Activated T-helper 2 cell treated with anti-CD3 and anti-CD28 coated beads, Interferon-gamma antibody, Interleukin-2, Interleukin-4, amounts not matched to agents 10 μg/mL and 5 μg/mL and 100 μg/mL, durations not matched to agents 14 hours and 24 hours and 36 hours (primary cell): Measurements from ENCODE around the gene CSNK1G1. TPM values are rescaled to one million over a fixed set of nuclear protein-coding genes. Genes with fewer than 3 reads are reported as not detected.
"Not testable (repeated sequence)": the region's sequence is repeated elsewhere in the genome, so short reads cannot be mapped to it uniquely, and the experiment has no call there.

Source experiments
- DNase-seq: peaks from one replicate; pipeline ENCODE4 v3.0.0; 2021; ENCODE audit warnings: low spot score
- H3K27ac Mint-ChIP-seq: one replicate; pipeline ENCODE4 v1.8.0; 2021; ENCODE audit warnings: mixed read lengths
- H3K27me3 Mint-ChIP-seq: one replicate; pipeline ENCODE4 v1.8.0; 2021; ENCODE audit warnings: low read depth, mixed read lengths
- H3K36me3 Mint-ChIP-seq: one replicate; pipeline ENCODE4 v1.8.0; 2021; ENCODE audit warnings: low read depth, mixed read lengths
- H3K4me1 Mint-ChIP-seq: one replicate; pipeline ENCODE4 v1.8.0; 2021; ENCODE audit warnings: low read depth, mixed read lengths
- H3K4me3 Mint-ChIP-seq: one replicate; pipeline ENCODE4 v1.8.0; 2021; ENCODE audit warnings: low read depth, mild to moderate bottlenecking, moderate library complexity, mixed read lengths
- H3K9me3 Mint-ChIP-seq: one replicate; pipeline ENCODE4 v1.8.0; 2021; ENCODE audit warnings: mixed read lengths
- intact Hi-C: fragments of 100-400 bp; cut with micrococcal nuclease; formaldehyde crosslinking; loops from one replicate; pipeline ENCODE4 v1.15.1; 2023
- total RNA-seq: library from RNA; stranded (reverse); gene quantifications from 2 replicates; pipeline ENCODE4 v1.2.3, GENCODE V29; 2022

The CSNK1G1 gene
- total RNA-seq, 1 donor from 2014 or later: 31.8 TPM

- no peak for DNase-seq
- H3K27me3 Mint-ChIP-seq: no peaks in the 10 kb centered on the region
- H3K27ac Mint-ChIP-seq: peak overlapping the region; percentile 17
- no peak overlapping the region for H3K4me3 Mint-ChIP-seq
- H3K9me3 Mint-ChIP-seq: peaks cover 10% of the 10 kb centered on the region
- intact Hi-C loops: loop anchor here (2.0 kb wide), 1 partner anchor 24 kb away; no protein-coding TSS in a partner anchor
- peaks cover 34% of the 10 kb centered on the region for H3K36me3 Mint-ChIP-seq
- peaks cover 17% of the 10 kb centered on the region for H3K4me1 Mint-ChIP-seq
Observed at GRCh38 chr15:64222573-64223366, 133.2 kb downstream of the CSNK1G1 start.

GRCh38 chr15:64221911-64222310 is 134.1 kb downstream of the CSNK1G1 start:
- Mint-ChIP-seq H3K36me3 (peaks cover 25% of the 10 kb centered on the region), H3K4me1 (peaks cover 20% of the 10 kb centered on the region)
- H3K27me3 Mint-ChIP-seq, DNase-seq, H3K9me3 Mint-ChIP-seq, H3K4me3 Mint-ChIP-seq, H3K27ac Mint-ChIP-seq: not testable (repeated sequence)
- intact Hi-C loops: loop anchor here (2.0 kb wide), 1 partner anchor 25 kb away; no protein-coding TSS in a partner anchor

DNA sequence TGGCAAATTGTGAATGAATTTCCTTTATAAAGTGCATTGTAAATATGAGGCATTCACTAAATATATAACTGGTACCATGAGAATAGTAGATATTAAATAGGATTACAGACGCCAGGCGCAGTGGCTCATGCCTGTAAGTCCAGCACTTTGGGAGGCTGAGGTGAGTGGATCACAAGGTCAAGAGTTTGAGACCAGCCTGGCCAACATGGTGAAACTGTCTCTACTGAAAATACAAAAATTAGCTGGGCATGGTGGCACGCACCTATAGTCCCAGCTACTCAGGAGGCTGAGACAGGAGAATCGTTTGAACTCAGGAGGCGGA is 138.6 kb downstream of the CSNK1G1 start:
- Mint-ChIP-seq H3K4me1 (peaks cover 16% of the 10 kb centered on the region), H3K36me3 (peaks cover 25% of the 10 kb centered on the region)
- intact Hi-C loops, DNase-seq, H3K4me3 Mint-ChIP-seq, H3K9me3 Mint-ChIP-seq, H3K27me3 Mint-ChIP-seq, H3K27ac Mint-ChIP-seq: not testable (repeated sequence)

DNA sequence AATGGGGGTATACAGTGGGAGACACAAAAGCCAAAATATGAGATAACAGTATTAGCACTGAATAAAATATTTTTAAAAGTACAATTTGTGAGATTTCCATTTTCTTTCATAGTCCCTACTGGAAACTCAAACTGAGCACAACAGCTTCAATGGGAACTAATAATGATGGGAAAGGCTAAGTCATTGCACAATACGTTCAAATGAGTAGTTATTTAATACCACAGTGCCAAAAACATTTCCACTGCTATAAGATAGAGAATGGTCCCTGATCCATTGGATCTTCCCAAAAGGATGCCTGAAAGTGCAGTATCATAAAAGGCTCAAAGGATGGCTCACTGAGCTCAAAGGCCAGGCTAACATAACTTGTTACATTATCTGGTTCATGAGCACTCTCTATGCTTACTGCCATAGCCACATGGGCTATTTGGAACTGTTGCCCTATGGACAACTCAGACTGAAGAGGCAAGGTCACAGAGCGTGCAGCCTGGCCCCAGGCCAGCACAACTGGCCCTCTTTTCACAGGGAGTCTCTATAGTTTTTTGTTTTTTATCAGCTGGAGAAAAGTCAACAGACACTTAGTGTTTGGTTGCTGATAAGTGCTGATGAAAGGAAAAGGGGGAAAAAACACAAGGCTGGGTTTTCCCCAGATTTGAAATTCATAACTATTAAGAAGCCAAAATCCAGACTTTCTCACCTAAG is 139.1 kb downstream of the CSNK1G1 start:
- Mint-ChIP-seq H3K4me3 (no peak overlapping the region), H3K9me3 (no peaks in the 10 kb centered on the region), H3K27me3 (no peaks in the 10 kb centered on the region), H3K4me1 (peaks cover 19% of the 10 kb centered on the region), H3K36me3 (peaks cover 23% of the 10 kb centered on the region), H3K27ac (no peak overlapping the region)
- DNase-seq: no peak
- intact Hi-C loops: no loop called here

DNA sequence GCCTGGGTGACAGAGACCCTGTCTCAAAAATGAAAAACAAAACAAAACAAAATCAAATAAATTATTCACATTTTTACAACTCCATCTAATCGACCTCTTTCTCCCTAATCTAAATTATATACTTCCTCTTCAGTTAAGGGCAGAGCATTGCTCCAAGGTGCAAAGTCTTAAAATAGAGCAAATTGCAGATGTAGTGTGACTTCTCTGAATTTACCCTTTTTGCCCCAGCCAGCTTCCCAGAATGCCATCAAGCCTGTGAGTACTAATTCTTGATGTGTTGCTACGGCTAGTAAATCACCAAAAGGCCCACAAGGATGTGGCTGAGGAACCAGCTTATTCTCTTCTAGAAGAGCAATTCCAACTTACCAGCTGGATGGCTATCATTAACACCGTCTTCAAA is 139.8 kb downstream of the CSNK1G1 start:
- Mint-ChIP-seq H3K27ac (no peak overlapping the region), H3K27me3 (no peaks in the 10 kb centered on the region), H3K9me3 (no peaks in the 10 kb centered on the region), H3K36me3 (peaks cover 17% of the 10 kb centered on the region), H3K4me1 (peaks cover 23% of the 10 kb centered on the region), H3K4me3 (no peak overlapping the region)
- no peak for DNase-seq
- intact Hi-C loops: no loop called here

- H3K4me3 Mint-ChIP-seq: no peak overlapping the region
- no peaks in the 10 kb centered on the region for H3K27me3 Mint-ChIP-seq
- no peak for DNase-seq
- no peaks in the 10 kb centered on the region for H3K9me3 Mint-ChIP-seq
- peaks cover 32% of the 10 kb centered on the region for H3K4me1 Mint-ChIP-seq
- intact Hi-C loops: loop anchor here (5.0 kb wide), 2 partner anchors 34 to 144 kb away; partner anchors contain the start of gene CSNK1G1
- H3K27ac Mint-ChIP-seq: no peak overlapping the region
- H3K36me3 Mint-ChIP-seq: peaks cover 19% of the 10 kb centered on the region
Observed at GRCh38 chr15:64213646-64214045, 142.3 kb downstream of the CSNK1G1 start.

DNA sequence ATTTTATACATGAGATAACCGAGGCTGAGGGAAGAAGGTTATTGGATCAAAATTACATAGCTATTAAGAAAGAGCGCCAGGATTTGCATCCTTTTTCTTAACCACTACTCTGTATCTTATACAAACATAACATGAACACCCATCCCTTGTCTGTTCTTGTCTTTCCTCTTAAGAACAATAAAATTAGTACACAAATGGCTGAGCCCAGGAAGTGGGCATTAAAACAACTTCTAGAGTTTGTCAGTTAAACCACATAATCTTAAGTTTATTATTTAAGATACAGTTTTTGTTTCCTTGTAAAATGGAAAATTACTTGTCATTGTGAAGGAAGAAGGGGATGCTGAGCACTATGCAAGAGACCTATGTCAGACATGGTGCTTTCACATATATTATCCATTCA is 144.3 kb downstream of the CSNK1G1 start:
- H3K36me3 Mint-ChIP-seq: peaks cover 29% of the 10 kb centered on the region

DNA sequence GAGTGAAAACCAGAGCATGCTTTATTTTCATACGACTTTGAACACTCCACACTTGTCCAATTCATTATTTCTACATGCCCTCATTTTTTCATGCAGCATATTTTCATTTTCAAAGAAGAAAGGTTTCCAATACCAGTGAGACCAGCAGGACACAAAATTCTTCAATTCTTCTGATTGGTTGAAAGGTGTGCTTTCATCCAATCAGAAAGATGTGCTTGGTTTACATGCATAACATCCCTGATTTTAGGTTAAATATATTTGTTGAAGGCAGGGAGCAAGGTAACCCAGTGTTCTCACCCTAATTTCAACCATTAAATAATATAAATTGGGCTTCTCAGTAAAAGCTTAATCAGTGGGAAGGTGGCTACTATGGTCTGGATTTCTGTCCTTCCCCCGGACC is 145.6 kb downstream of the CSNK1G1 start:
- Mint-ChIP-seq H3K27me3 (no peaks in the 10 kb centered on the region), H3K4me3 (no peak overlapping the region), H3K4me1 (peaks cover 30% of the 10 kb centered on the region), H3K36me3 (peaks cover 30% of the 10 kb centered on the region), H3K9me3 (no peaks in the 10 kb centered on the region), H3K27ac (no peak overlapping the region)
- intact Hi-C loops: loop anchor here (5.0 kb wide), 2 partner anchors 37 to 147 kb away; partner anchors contain the start of gene CSNK1G1
- no peak for DNase-seq

More for the DNA sequence above, 144.3 kb downstream of the CSNK1G1 start:
- Mint-ChIP-seq H3K4me3 (no peak overlapping the region), H3K9me3 (no peaks in the 10 kb centered on the region), H3K27me3 (no peaks in the 10 kb centered on the region), H3K27ac (no peak overlapping the region), H3K4me1 (peaks cover 30% of the 10 kb centered on the region)
- DNase-seq: no peak
- intact Hi-C loops: loop anchor here (5.0 kb wide), 2 partner anchors 36 to 146 kb away; partner anchors contain the start of gene CSNK1G1

- Mint-ChIP-seq H3K27me3 (no peaks in the 10 kb centered on the region), H3K4me1 (peaks cover 30% of the 10 kb centered on the region), H3K9me3 (no peaks in the 10 kb centered on the region), H3K4me3 (no peak overlapping the region), H3K27ac (no peak overlapping the region), H3K36me3 (peaks cover 31% of the 10 kb centered on the region)
- intact Hi-C loops: loop anchor here (5.0 kb wide), 2 partner anchors 37 to 147 kb away; partner anchors contain the start of gene CSNK1G1
- no peak for DNase-seq
Observed at GRCh38 chr15:64209680-64210334, 146.2 kb downstream of the CSNK1G1 start.

DNA sequence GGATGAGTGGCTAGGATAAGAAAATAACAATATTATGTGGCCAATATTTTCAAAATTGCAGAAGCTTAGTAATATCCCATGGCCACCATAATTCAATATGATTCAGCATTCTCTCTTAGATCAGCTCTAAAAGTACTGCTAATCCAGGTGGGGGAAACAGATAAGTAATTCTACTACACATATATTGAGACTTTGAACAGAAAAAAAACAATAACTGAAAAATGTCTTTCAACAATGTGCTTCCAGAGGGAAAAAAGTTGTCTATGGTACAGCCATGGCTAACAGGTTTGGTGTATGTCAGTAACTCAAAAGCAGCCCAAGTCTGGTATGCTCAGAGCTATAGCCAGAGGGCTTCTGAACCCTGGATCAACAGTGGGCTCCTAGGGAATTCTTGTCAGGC is 150.8 kb downstream of the CSNK1G1 start:
- no peaks in the 10 kb centered on the region for H3K9me3 Mint-ChIP-seq
- H3K4me3 Mint-ChIP-seq: no peak overlapping the region
- H3K27ac Mint-ChIP-seq: no peak overlapping the region
- intact Hi-C loops: no loop called here
- H3K4me1 Mint-ChIP-seq: peaks cover 5% of the 10 kb centered on the region
- DNase-seq: no peak
- H3K36me3 Mint-ChIP-seq: peaks cover 36% of the 10 kb centered on the region
- H3K27me3 Mint-ChIP-seq: no peaks in the 10 kb centered on the region

GRCh38 chr15:64197425-64197824 is 158.5 kb downstream of the CSNK1G1 start:
- Mint-ChIP-seq H3K4me1 (no peaks in the 10 kb centered on the region), H3K9me3 (no peaks in the 10 kb centered on the region), H3K36me3 (peaks cover 48% of the 10 kb centered on the region), H3K4me3 (no peak overlapping the region), H3K27me3 (no peaks in the 10 kb centered on the region), H3K27ac (no peak overlapping the region)
- no peak for DNase-seq
- intact Hi-C loops: no loop called here

GRCh38 chr15:64193971-64194370 is 162.0 kb downstream of the CSNK1G1 start:
- no peak overlapping the region for H3K4me3 Mint-ChIP-seq
- no peaks in the 10 kb centered on the region for H3K9me3 Mint-ChIP-seq
- H3K27me3 Mint-ChIP-seq: no peaks in the 10 kb centered on the region
- H3K4me1 Mint-ChIP-seq: peaks cover 4% of the 10 kb centered on the region
- DNase-seq: no peak
- intact Hi-C loops: no loop called here
- peaks cover 42% of the 10 kb centered on the region for H3K36me3 Mint-ChIP-seq
- no peak overlapping the region for H3K27ac Mint-ChIP-seq
